Measurements from ENCODE around the gene GZMH.

Gene GZMH

GRCh38 chr14:24563505-24563904, 46.0 kb downstream of the GZMH start:
- no peak for DNase-seq
- H3K4me1 ChIP-seq, result no peaks in the 10 kb centered on the region
- intact Hi-C loops (cut with DNase I; ENCODE audit: low total_unique reads), result no loop called here
- H3K4me3 ChIP-seq, result no peak overlapping the region
- peaks cover 0 to 15% (median 6%) of the 10 kb centered on the region in 3 donors for H3K9me3 ChIP-seq
- no peak overlapping the region for H3K27ac ChIP-seq
- H3K27me3 ChIP-seq, result no peaks in the 10 kb centered on the region
- no peaks in the 10 kb centered on the region for H3K36me3 ChIP-seq
- no peak for TF ChIP-seq CTCF (IDR thresholded peaks at IDR 0.05)

GRCh38 chr14:24556756-24557155, 52.7 kb downstream of the GZMH start:
- Histone ChIP-seq H3K4me1 (no peaks in the 10 kb centered on the region), H3K27ac (no peak overlapping the region), H3K9me3 (peaks cover 0 to 4% (median 0%) of the 10 kb centered on the region in 3 donors), H3K4me3 (no peak overlapping the region), H3K36me3 (no peaks in the 10 kb centered on the region), H3K27me3 (no peaks in the 10 kb centered on the region)
- no peak for DNase-seq
- intact Hi-C loops (cut with DNase I; ENCODE audit: low total_unique reads), result no loop called here
- TF ChIP-seq CTCF (IDR thresholded peaks at IDR 0.05), result no peak

Measured in tibial artery (tissue), 4 donors.